Upper lobe of left lung (tissue), 6 donors: ENCODE results near the gene CERS6. TPM values are rescaled to one million over a fixed set of nuclear protein-coding genes. Genes with fewer than 3 reads are reported as not detected.
A peak's percentile ranks its signal among the peaks of the same experiment; 100 is the strongest.

Experiments used
- ATAC-seq, 2 donors: fragments of 200-7000 bp; cut with Tn5 transposase; one replicate each; pipeline ENCODE4 v1.9.1; 2022; ENCODE audit warnings: mild to moderate bottlenecking in 2 of 2, moderate library complexity in 2 of 2; ENCODE audit not compliant: low FRiP score in 2 of 2
- DNase-seq, 2 donors: peaks; one replicate each; pipeline ENCODE4 v3.0.0-alpha.2; 2019 to 2020
- H3K27ac ChIP-seq, 4 donors: fragments of 200-600 bp; sonication (generic); one replicate each; pipeline ENCODE4 v1.5.1; 2016 to 2019
- H3K27me3 ChIP-seq, 4 donors: fragments of 200-600 bp; sonication (generic); one replicate each; pipeline ENCODE4 v1.5.1; 2017 to 2019
- H3K36me3 ChIP-seq, 4 donors: fragments of 200-600 bp; sonication (generic); one replicate each; pipeline ENCODE4 v1.5.1; 2016 to 2019
- H3K4me1 ChIP-seq, 4 donors: fragments of 200-600 bp; sonication (generic); one replicate each; pipeline ENCODE4 v1.5.1; 2018 to 2019
- H3K4me3 ChIP-seq, 4 donors: fragments of 200-600 bp; sonication (generic); one replicate each; pipeline ENCODE4 v1.5.1; 2017 to 2019; ENCODE audit warnings: mild to moderate bottlenecking in 2 of 4, moderate library complexity in 1 of 4
- H3K9me3 ChIP-seq, 4 donors: fragments of 200-600 bp; sonication (generic); one replicate each; pipeline ENCODE4 v1.5.1; 2018 to 2019
- EP300 ChIP-seq, 4 donors: sonication (generic); formaldehyde crosslinking; IDR thresholded peaks; one replicate each; pipeline ENCODE4 v1.5.1; 2017; ENCODE audit warnings: antibody characterized with exemption in 4 of 4, control low read depth in 2 of 4
- POLR2A ChIP-seq, 4 donors: fragments of 450-650 bp; IDR thresholded peaks; one replicate each; pipeline ENCODE4 v1.5.1; 2016 to 2017; ENCODE audit warnings: antibody characterized with exemption in 4 of 4, mild to moderate bottlenecking in 2 of 4
- POLR2AphosphoS5 ChIP-seq, 2 donors: sonication (generic); formaldehyde crosslinking; IDR thresholded peaks; one replicate each; pipeline ENCODE4 v1.5.1; 2017; ENCODE audit warnings: antibody characterized with exemption in 2 of 2
- WGBS, 2 donors: methylation state at CpG; one replicate each; pipeline ENCODE4 v1.1.5; 2017 to 2018; 5-methylcytosine and 5-hydroxymethylcytosine counted together
- total RNA-seq, 6 donors: library from RNA; depleted of rRNA in 4 of 6; stranded (reverse); fragments of >200 nt in 4 of 6; gene quantifications; one replicate each; pipeline versions ENCODE4 v1.1.0 to v1.2.1, GENCODE V29; 2016 to 2021
- TF ChIP-seq, protein P1 (sequence below), 6 experiments: fragments of 450-650 bp in 4 of 6; fragments of 200-600 bp in 2 of 6; sonication (generic) in 2 of 6; IDR thresholded peaks; one replicate each; pipeline ENCODE4 v1.5.1; 2016 to 2019; ENCODE audit warnings: antibody characterized with exemption in 6 of 6
- donor health status: DM: no; HTN: no; CAD: no; lungs with moderate emphysema.
- donor health status: DM: no; HTN: yes; CAD: no; lungs with severe emphysema.

The CERS6 gene
- total RNA-seq, 6 donors from 2014 or later = 7.3 to 24.7 (median 16.6) TPM

DNA sequence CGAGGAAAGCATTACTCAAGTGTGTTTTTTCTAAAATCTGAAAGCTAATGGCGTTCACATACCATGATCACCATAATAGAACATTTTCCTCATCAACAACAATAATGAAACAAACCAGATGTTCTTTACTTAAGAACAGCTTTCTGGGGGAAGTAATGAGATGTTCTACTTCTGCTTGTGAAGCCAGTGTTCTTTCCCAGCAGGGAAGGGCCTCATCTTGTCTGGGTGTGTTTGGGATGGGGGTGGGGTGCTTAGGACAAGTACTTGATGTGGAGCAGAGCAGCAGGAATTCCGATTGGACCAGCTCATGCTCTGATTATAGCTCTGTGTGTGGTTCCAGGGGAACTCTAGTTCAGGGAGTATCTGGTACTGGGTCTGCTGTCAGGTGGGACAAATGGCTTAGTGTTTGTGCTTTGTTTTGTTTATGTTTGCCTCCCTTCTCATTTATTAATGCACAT is 183.4 kb downstream of the CERS6 start:
- Histone ChIP-seq H3K27me3 (no peaks in the 10 kb centered on the region), H3K4me3 (no peak overlapping the region), H3K36me3 (no peaks in the 10 kb centered on the region), H3K4me1 (peaks cover 0 to 14% (median 11%) of the 10 kb centered on the region in 4 donors), H3K27ac (peak overlapping the region in 3 of 4 donors; percentile 23 to 55 (median 32)), H3K9me3 (no peaks in the 10 kb centered on the region)
- ATAC-seq (peak; percentile 59 to 79), DNase-seq (peak in 1 of 2 donors; percentile 56)
- WGBS, 2 donors = 55 to 64% methylated on average over 3 of the region's 3 CpGs
- TF ChIP-seq, protein P1, sequence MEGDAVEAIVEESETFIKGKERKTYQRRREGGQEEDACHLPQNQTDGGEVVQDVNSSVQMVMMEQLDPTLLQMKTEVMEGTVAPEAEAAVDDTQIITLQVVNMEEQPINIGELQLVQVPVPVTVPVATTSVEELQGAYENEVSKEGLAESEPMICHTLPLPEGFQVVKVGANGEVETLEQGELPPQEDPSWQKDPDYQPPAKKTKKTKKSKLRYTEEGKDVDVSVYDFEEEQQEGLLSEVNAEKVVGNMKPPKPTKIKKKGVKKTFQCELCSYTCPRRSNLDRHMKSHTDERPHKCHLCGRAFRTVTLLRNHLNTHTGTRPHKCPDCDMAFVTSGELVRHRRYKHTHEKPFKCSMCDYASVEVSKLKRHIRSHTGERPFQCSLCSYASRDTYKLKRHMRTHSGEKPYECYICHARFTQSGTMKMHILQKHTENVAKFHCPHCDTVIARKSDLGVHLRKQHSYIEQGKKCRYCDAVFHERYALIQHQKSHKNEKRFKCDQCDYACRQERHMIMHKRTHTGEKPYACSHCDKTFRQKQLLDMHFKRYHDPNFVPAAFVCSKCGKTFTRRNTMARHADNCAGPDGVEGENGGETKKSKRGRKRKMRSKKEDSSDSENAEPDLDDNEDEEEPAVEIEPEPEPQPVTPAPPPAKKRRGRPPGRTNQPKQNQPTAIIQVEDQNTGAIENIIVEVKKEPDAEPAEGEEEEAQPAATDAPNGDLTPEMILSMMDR (IDR thresholded peaks at IDR 0.05) = no peak
- TF ChIP-seq POLR2AphosphoS5 (IDR thresholded peaks at IDR 0.05) (peak; percentile 37 to 78), EP300 (IDR thresholded peaks at IDR 0.05) (peak in 1 of 4 donors; percentile 18)

DNA sequence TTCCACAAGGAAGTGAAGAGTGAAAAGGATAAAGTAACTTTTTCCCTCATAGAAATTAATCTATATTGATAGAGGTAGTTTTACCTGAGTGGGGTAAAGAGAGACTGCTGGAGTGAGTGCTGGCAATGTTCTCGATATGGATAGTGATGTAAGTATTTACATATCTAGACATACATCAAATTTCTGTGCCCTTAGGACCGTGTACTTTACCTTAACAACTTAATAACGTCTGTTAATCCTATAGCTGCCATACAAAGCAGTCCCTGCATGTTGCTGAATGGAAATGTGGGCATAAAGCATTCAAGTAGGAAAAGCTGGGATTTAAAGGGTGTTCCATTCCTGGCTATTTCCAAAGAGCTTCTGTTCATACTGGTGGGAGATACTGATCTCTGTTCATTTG is 184.0 kb downstream of the CERS6 start:
- H3K27me3 ChIP-seq = no peaks in the 10 kb centered on the region
- WGBS, 2 donors = 86% methylated on average over 3 of the region's 3 CpGs
- ATAC-seq (no peak), DNase-seq (no peak)
- no peak overlapping the region for H3K4me3 ChIP-seq
- H3K27ac ChIP-seq = peak overlapping the region in 3 of 4 donors; percentile 7 to 55 (median 32)
- TF ChIP-seq POLR2AphosphoS5 (IDR thresholded peaks at IDR 0.05) (no peak), EP300 (IDR thresholded peaks at IDR 0.05) (no peak), POLR2A (IDR thresholded peaks at IDR 0.05) (no peak)
- TF ChIP-seq, protein P1 (IDR thresholded peaks at IDR 0.05) = no peak
- no peaks in the 10 kb centered on the region for H3K36me3 ChIP-seq
- peaks cover 0 to 10% (median 8%) of the 10 kb centered on the region in 4 donors for H3K4me1 ChIP-seq
- no peaks in the 10 kb centered on the region for H3K9me3 ChIP-seq

DNA sequence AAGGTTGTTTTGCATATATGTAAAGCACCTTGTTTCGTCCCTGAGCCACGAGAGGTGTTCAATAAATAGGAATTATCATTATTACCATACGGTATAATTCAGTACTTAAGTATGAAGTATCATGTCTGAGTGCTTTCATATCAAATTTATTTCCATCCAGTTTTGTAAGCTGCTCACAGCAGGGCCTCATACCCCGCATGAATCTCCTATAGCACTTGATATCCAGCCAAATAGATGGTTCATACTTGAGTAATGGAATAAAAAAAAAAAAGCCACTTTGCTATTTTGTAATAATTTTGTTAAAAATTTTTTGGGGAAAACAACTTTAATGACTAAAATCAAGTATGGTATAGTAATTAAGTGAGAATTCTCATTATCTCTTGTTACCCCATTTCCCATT is 185.6 kb downstream of the CERS6 start:
- no peak overlapping the region for H3K4me3 ChIP-seq
- H3K36me3 ChIP-seq = no peaks in the 10 kb centered on the region
- WGBS, 2 donors = 95 to 97% methylated on average over 4 of the region's 4 CpGs
- no peak for ATAC-seq
- no peak overlapping the region for H3K27ac ChIP-seq
- H3K9me3 ChIP-seq = no peaks in the 10 kb centered on the region
- no peak for DNase-seq
- H3K27me3 ChIP-seq = no peaks in the 10 kb centered on the region
- H3K4me1 ChIP-seq = peaks cover 0 to 3% (median 0%) of the 10 kb centered on the region in 4 donors
- TF ChIP-seq EP300 (IDR thresholded peaks at IDR 0.05) (no peak), POLR2A (IDR thresholded peaks at IDR 0.05) (no peak), POLR2AphosphoS5 (IDR thresholded peaks at IDR 0.05) (no peak)
- TF ChIP-seq, protein P1 (IDR thresholded peaks at IDR 0.05) = no peak

DNA sequence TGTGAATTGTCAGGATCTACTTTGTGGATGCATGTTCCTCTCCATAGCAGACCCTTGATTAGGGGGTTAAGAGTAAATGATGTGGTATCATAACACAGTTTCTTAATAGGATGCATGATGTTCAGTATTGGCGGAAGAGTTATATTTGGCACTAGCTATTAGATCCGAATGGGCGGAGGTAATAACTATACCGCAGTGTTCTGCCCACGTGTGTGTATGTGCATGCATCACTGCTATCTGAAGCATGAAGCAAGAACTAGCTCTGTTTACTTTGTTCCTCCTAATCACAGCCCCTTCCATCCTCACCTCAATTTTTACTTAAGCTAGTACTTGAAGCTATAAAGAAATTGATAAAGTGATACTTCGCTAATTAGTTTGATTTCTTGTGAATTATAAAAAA is 186.8 kb downstream of the CERS6 start:
- ATAC-seq (no peak), DNase-seq (no peak)
- WGBS, 2 donors = 89 to 95% methylated on average over 6 of the region's 6 CpGs

More for the DNA sequence above, 186.8 kb downstream of the CERS6 start:
- TF ChIP-seq POLR2AphosphoS5 (IDR thresholded peaks at IDR 0.05) (no peak), POLR2A (IDR thresholded peaks at IDR 0.05) (no peak), EP300 (IDR thresholded peaks at IDR 0.05) (no peak)
- TF ChIP-seq, protein P1 (IDR thresholded peaks at IDR 0.05) = no peak
- Histone ChIP-seq H3K4me3 (no peak overlapping the region), H3K27ac (no peak overlapping the region), H3K4me1 (peaks cover 0 to 3% (median 0%) of the 10 kb centered on the region in 4 donors), H3K36me3 (no peaks in the 10 kb centered on the region), H3K9me3 (no peaks in the 10 kb centered on the region), H3K27me3 (no peaks in the 10 kb centered on the region)
